Choroid plexus epithelial cell (primary cell): ENCODE measurements around the gene EIF2A.

Experiments used
- DNase-seq: peaks from one replicate; pipeline ENCODE4 v3.0.0-alpha.2; 2010; ENCODE audit warnings: low read depth
- H3K4me3 ChIP-seq: 2 replicates; pipeline ENCODE4 v1.5.1; 2011; ENCODE audit warnings: low read depth, mild to moderate bottlenecking, control low read depth, low read length, moderate library complexity
- TF ChIP-seq, protein P1 (sequence below): conservative IDR thresholded peaks from 2 replicates; pipeline ENCODE4 v1.5.1; 2011; ENCODE audit warnings: low read depth, mild to moderate bottlenecking, control low read depth, inconsistent platforms, low read length, moderate library complexity

Gene EIF2A

DNA sequence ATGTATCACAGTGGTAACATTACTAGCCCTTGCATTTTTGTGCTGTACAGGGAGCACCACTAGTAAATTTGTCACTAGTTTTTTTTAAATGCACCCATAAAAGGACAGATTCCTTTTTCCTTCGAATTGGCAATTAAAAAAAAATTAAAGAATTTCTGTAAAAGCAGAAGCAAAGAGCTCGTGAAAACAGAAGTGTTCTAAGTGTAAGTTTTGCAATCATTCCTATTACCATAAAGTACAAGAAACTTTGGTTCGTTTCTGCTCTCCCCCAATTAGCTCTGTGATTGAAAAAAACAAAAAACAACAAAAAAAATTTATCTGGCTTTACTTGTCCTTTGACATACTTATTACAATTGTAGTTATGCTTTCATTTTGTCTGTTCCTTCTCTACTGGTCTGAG, 5.6 kb upstream of the EIF2A start:
- no peak overlapping the region for H3K4me3 ChIP-seq

DNA sequence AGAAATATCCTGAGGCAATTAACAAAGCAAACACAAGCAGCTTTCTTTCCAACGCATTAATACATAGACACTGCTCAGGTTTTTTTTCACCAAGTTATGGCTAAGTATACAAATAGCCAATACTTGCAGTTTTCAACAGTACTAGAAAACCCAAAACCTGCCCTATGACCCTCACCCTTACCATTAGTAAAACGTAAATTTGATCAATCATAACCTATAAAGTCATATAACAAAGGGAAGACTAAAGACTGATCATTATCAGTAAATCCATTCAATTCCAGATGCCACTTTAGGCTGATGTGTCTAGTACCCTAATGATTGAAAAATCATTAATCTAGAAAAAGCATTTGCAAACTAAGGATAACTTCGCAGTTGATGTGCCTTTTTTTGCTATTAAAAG, 3.5 kb upstream of the EIF2A start:
- DNase-seq, result no peak
- TF ChIP-seq, protein P1, sequence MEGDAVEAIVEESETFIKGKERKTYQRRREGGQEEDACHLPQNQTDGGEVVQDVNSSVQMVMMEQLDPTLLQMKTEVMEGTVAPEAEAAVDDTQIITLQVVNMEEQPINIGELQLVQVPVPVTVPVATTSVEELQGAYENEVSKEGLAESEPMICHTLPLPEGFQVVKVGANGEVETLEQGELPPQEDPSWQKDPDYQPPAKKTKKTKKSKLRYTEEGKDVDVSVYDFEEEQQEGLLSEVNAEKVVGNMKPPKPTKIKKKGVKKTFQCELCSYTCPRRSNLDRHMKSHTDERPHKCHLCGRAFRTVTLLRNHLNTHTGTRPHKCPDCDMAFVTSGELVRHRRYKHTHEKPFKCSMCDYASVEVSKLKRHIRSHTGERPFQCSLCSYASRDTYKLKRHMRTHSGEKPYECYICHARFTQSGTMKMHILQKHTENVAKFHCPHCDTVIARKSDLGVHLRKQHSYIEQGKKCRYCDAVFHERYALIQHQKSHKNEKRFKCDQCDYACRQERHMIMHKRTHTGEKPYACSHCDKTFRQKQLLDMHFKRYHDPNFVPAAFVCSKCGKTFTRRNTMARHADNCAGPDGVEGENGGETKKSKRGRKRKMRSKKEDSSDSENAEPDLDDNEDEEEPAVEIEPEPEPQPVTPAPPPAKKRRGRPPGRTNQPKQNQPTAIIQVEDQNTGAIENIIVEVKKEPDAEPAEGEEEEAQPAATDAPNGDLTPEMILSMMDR, result no peak
- no peak overlapping the region for H3K4me3 ChIP-seq

More for the DNA sequence above, 5.6 kb upstream of the EIF2A start:
- DNase-seq, result no peak
- TF ChIP-seq, protein P1, result no peak

GRCh38 chr3:150543531-150543930, 3.1 kb upstream of the EIF2A start:
- no peak overlapping the region for H3K4me3 ChIP-seq
- TF ChIP-seq, protein P1, result no peak
- no peak for DNase-seq

GRCh38 chr3:150544041-150544440, 2.5 kb upstream of the EIF2A start:
- TF ChIP-seq, protein P1, result no peak
- DNase-seq, result peak; percentile 42

GRCh38 chr3:150544726-150545125, 1.9 kb upstream of the EIF2A start:
- TF ChIP-seq, protein P1, result no peak
- peak; percentile 60 for DNase-seq
- H3K4me3 ChIP-seq, result peak overlapping the region; percentile 90

More at GRCh38 chr3:150544041-150544440, 2.5 kb upstream of the EIF2A start:
- no peak overlapping the region for H3K4me3 ChIP-seq

DNA sequence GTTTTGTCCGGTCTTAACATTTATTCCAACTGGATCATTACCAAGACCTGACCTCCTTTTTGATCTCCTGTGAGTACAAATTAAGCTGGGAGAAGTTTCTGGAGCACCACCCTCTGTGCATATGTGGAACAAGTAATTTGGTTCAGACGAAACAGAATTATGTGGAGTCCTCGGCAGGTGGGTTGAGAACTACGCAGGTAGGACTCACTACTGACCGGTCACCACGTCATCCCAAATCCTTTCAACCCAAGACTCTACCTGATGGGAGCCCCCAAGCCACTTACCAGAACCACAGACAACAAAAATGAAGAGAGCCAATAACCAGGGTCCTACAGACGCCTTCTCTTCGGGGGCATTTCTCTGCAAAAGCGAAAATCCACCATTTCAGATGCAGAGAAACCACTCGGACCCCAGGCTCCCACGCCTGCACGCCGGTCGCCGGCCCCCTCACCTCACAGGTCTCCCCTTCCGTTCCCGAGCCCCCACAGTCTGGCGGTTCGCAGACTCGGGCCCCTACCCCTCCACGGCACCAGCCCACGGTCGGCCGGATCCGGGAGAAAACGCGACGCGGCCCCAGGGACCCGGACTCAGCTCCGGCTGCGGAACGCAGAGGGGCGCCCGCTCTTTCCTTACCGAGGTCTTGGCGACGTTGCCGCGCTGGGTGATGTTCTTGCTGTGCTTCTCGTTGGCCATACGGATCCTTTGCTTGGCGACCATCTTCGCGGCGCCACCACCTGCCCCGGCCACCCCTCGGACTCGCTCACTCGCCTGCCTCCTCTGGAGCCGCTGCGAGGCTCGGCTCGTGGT, 965 bp upstream of the EIF2A start:
- TF ChIP-seq, protein P1, result peak; percentile 4
- peak; percentile 32 for DNase-seq
- peak overlapping the region; percentile 90 for H3K4me3 ChIP-seq
